ENCODE data around the gene RIPOR3.
A peak's percentile ranks its signal among the peaks of the same experiment; 100 is the strongest.

RIPOR3 gene

GRCh38 chr20:50690650-50691572 lies at the start of gene RIPOR3:
Gene RIPOR3, minus strand, starts transcription at chr20:50691542. Its CDS starts 414 bp downstream, at chr20:50691128.
- DNase-seq, result no peak

GRCh38 chr20:50737352-50737751 lies 46.0 kb upstream of the RIPOR3 start:
- no peak for DNase-seq

GRCh38 chr20:50735813-50736212 lies 44.5 kb upstream of the RIPOR3 start:
- no peak for DNase-seq

- no peak for DNase-seq
Measured at GRCh38 chr20:50734730-50735679, 43.7 kb upstream of the RIPOR3 start.

- no peak for DNase-seq
Measured at GRCh38 chr20:50733644-50734349, 42.5 kb upstream of the RIPOR3 start.

- peak; percentile 3 for DNase-seq
Measured at GRCh38 chr20:50731930-50732690, 40.8 kb upstream of the RIPOR3 start.

- DNase-seq, result peak; percentile 100
Measured at GRCh38 chr20:50731055-50731929, 40.0 kb upstream of the RIPOR3 start, which contains the start of gene PARD6B. Gene PARD6B, plus strand, starts transcription at chr20:50731580. Its CDS starts 207 bp downstream, at chr20:50731787.

GRCh38 chr20:50730765-50731054 lies 39.4 kb upstream of the RIPOR3 start:
- DNase-seq, result no peak

GRCh38 chr20:50729901-50730764 lies 38.8 kb upstream of the RIPOR3 start:
- no peak for DNase-seq

GRCh38 chr20:50728981-50729874 lies 37.9 kb upstream of the RIPOR3 start:
- no peak for DNase-seq

- no peak for DNase-seq
Measured at GRCh38 chr20:50728486-50728980, 37.2 kb upstream of the RIPOR3 start.

GRCh38 chr20:50727792-50728485 lies 36.6 kb upstream of the RIPOR3 start:
- no peak for DNase-seq

GRCh38 chr20:50726955-50727791 lies 35.8 kb upstream of the RIPOR3 start:
- DNase-seq, result no peak

GRCh38 chr20:50725724-50726005 lies 34.3 kb upstream of the RIPOR3 start:
- DNase-seq, result no peak

GRCh38 chr20:50724851-50725723 lies 33.7 kb upstream of the RIPOR3 start:
- no peak for DNase-seq

- DNase-seq, result no peak
Measured at GRCh38 chr20:50724112-50724725, 32.9 kb upstream of the RIPOR3 start.
